B cell (primary cell): ENCODE data around the gene ZNF469. TPM values are rescaled to one million over a fixed set of nuclear protein-coding genes. Genes with fewer than 3 reads are reported as not detected.

Experiments
- ATAC-seq: fragments of 200-7000 bp; cut with Tn5 transposase; one replicate; pipeline ENCODE4 v1.10.0; 2021; ENCODE audit warnings: low read depth, mild to moderate bottlenecking, moderate number of reproducible peaks, moderate library complexity
- CTCF ChIA-PET: fragments of 350-600 bp; sonication (Branson Sonifier 250); formaldehyde crosslinking; loops from one replicate; lab custom pipeline; 2021; ENCODE audit warnings: antibody characterized with exemption, inconsistent platforms; lab: Charles Lee
- POLR2A ChIA-PET: fragments of 350-600 bp; sonication (Branson Sonifier 250); formaldehyde crosslinking; loops from one replicate; lab custom pipeline; 2021; ENCODE audit warnings: antibody characterized with exemption; lab: Charles Lee
- DNase-seq: peaks from one replicate; pipeline ENCODE4 v3.0.0; 2013
- H2AFZ ChIP-seq: 2 replicates; pipeline ENCODE4 v1.6.1; 2012; ENCODE audit warnings: mild to moderate bottlenecking, low read depth, low read length; ENCODE audit not compliant: insufficient read depth, poor library complexity, severe bottlenecking
- H3K27ac ChIP-seq, 2 donors: 1 replicate in 1 of 2; 2 replicates in 1 of 2; pipeline ENCODE4 v1.5.1; 2012 to 2013; ENCODE audit warnings: low read length in 2 of 2, mild to moderate bottlenecking in 2 of 2, moderate library complexity in 1 of 2
- H3K27me3 ChIP-seq, 4 experiments: fragments of 200-600 bp in 1 of 4; sonication (generic) in 1 of 4; replicated peaks in 1 of 4; 1 replicate in 2 of 4; 2 replicates in 2 of 4; pipeline versions ENCODE4 v1.6.1 to v1.7.0; 2013 to 2016; ENCODE audit warnings: low read length in 3 of 4, mild to moderate bottlenecking in 2 of 4, mixed read lengths in 1 of 4, moderate library complexity in 1 of 4; ENCODE audit not compliant: insufficient read depth in 4 of 4, control insufficient read depth in 3 of 4; ENCODE audit errors: control extremely low read depth in 1 of 4
- H3K36me3 ChIP-seq, 2 experiments: replicated peaks in 1 of 2; 1 replicate in 1 of 2; 2 replicates in 1 of 2; pipeline versions ENCODE4 v1.6.1 to v1.7.1; 2013; ENCODE audit warnings: low read length in 1 of 2; ENCODE audit not compliant: insufficient read depth in 2 of 2, control insufficient read depth in 1 of 2; ENCODE audit errors: control extremely low read depth in 1 of 2, extremely low read depth in 1 of 2
- H3K4me1 ChIP-seq, 2 donors: fragments of 200-600 bp in 1 of 2; sonication (generic) in 1 of 2; 1 replicate in 1 of 2; 2 replicates in 1 of 2; pipeline versions ENCODE4 v1.5.1 to v1.6.1; 2013 to 2017; ENCODE audit warnings: low read length in 2 of 2; ENCODE audit not compliant: control insufficient read depth in 2 of 2, insufficient read depth in 2 of 2
- H3K4me2 ChIP-seq: replicated peaks from 2 replicates; pipeline ENCODE3; 2012; ENCODE audit warnings: mild to moderate bottlenecking, low read depth, low read length; ENCODE audit not compliant: poor library complexity, severe bottlenecking
- H3K4me3 ChIP-seq, 5 experiments: fragments of 200-600 bp in 1 of 5; sonication (generic) in 1 of 5; 1 replicate in 3 of 5; 2 replicates in 2 of 5; pipeline versions ENCODE4 v1.5.1 to v1.7.0; 2011 to 2016; ENCODE audit warnings: low read length in 4 of 5, mild to moderate bottlenecking in 4 of 5, low read depth in 2 of 5, control low read depth in 1 of 5, moderate library complexity in 1 of 5; ENCODE audit not compliant: insufficient read depth in 1 of 5; ENCODE audit errors: control extremely low read depth in 1 of 5, extremely low read depth in 1 of 5
- H3K79me2 ChIP-seq: fragments of 200-600 bp; sonication (generic); one replicate; pipeline ENCODE4 v1.6.0; 2016; ENCODE audit warnings: low read length; ENCODE audit not compliant: control insufficient read depth, insufficient read depth
- H3K9ac ChIP-seq: fragments of 200-600 bp; sonication (generic); 2 replicates; pipeline ENCODE4 v1.6.1; 2017; ENCODE audit warnings: mild to moderate bottlenecking, low read length, moderate library complexity
- H3K9me3 ChIP-seq, 3 donors: one replicate each; pipeline versions ENCODE4 v1.6.1 to v1.7.1; 2013; ENCODE audit warnings: low read length in 2 of 3; ENCODE audit not compliant: control insufficient read depth in 2 of 3, insufficient read depth in 1 of 3; ENCODE audit errors: control extremely low read depth in 1 of 3
- H4K20me1 ChIP-seq: 2 replicates; pipeline ENCODE4 v1.6.0; 2012; ENCODE audit warnings: mild to moderate bottlenecking, low read length; ENCODE audit not compliant: insufficient read depth, control insufficient read depth, poor library complexity, severe bottlenecking
- H3K27ac Mint-ChIP-seq: one replicate; pipeline ENCODE4 v1.8.0; 2021; ENCODE audit warnings: mixed read lengths
- H3K27me3 Mint-ChIP-seq: one replicate; pipeline ENCODE4 v1.8.0; 2021; ENCODE audit warnings: mixed read lengths
- H3K4me1 Mint-ChIP-seq: one replicate; pipeline ENCODE4 v1.8.0; 2021; ENCODE audit warnings: mixed read lengths
- H3K4me3 Mint-ChIP-seq: one replicate; pipeline ENCODE4 v1.8.0; 2021; ENCODE audit warnings: mixed read lengths
- H3K9me3 Mint-ChIP-seq: one replicate; pipeline ENCODE4 v1.8.0; 2022; ENCODE audit warnings: mixed read lengths; ENCODE audit not compliant: insufficient read depth
- CTCF ChIP-seq: fragments of 200-600 bp; IDR thresholded peaks from one replicate; pipeline ENCODE4 v1.8.0; 2022; ENCODE audit warnings: antibody characterized with exemption, mild to moderate bottlenecking
- EZH2 ChIP-seq: IDR thresholded peaks from 2 replicates; pipeline ENCODE4 v1.6.1; 2012; ENCODE audit warnings: borderline replicate concordance, low read depth, mild to moderate bottlenecking, moderate library complexity, low read length; ENCODE audit not compliant: insufficient read depth, poor library complexity, severe bottlenecking
- WGBS: methylation state at CpG from one replicate; pipeline ENCODE4 v1.1.5; 2013; ENCODE audit warnings: missing lambda C conversion rate; ENCODE audit not compliant: insufficient coverage; 5-methylcytosine and 5-hydroxymethylcytosine counted together
- intact Hi-C: fragments of 100-400 bp; cut with micrococcal nuclease; formaldehyde crosslinking; loops from one replicate; pipeline ENCODE4 v1.10.0; 2022
- polyA plus RNA-seq: library from polyadenylated mRNA; depleted of rRNA; stranded (reverse); fragments of >200 nt; gene quantifications from 2 replicates; pipeline ENCODE4 v1.2.3, GENCODE V29; 2012
- total RNA-seq, 2 donors: library from RNA; stranded (reverse); fragments of 120-200 nt in 1 of 2; gene quantifications; 1 replicate in 1 of 2; 2 replicates in 1 of 2; pipeline versions ENCODE4 v1.2.3 to v1.2.4, GENCODE V29; 2013 to 2022

ZNF469 gene
- total and polyA plus RNA-seq, 2 donors (not counting 1 experiment from before 2014, with no cell fraction given), result 0.25 to 5.9 TPM

DNA sequence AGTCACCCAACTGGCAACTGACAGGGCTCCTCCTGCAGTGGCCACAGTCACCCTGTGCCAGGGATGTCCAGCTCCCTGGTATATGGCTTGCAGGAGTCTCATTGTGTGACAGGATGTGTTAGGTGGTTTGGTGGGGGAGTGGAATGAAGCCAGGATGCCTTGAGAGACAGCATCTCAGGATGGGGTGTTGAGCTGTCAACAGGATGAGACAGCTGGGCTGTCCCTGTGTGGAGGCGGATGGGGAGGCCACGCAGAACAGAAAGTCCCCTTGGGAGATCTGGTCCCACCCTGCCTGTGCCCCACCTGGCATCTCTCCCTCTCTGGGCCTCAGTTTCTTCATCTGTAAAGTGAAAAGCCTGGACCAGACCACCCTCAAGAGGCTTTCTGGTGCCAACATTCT lies 9.5 kb upstream of the ZNF469 start:
- CTCF ChIA-PET, result no interaction called here
- no peaks in the 10 kb centered on the region for H3K79me2 ChIP-seq
- Mint-ChIP-seq H3K4me3 (no peak overlapping the region), H3K27ac (peak overlapping the region; percentile 2), H3K4me1 (no peaks in the 10 kb centered on the region), H3K27me3 (peaks cover 10% of the 10 kb centered on the region), H3K9me3 (no peaks in the 10 kb centered on the region)
- H3K4me1 ChIP-seq, result no peaks in the 10 kb centered on the region
- POLR2A ChIA-PET, result no interaction called here
- H3K27me3 ChIP-seq, result peaks cover 0 to 2% (median 0%) of the 10 kb centered on the region in 4 experiments
- no peak overlapping the region for H3K9ac ChIP-seq
- DNase-seq (no peak), ATAC-seq (no peak)
- H3K36me3 ChIP-seq, result no peaks in the 10 kb centered on the region
- WGBS, result 62% methylated on average over 2 of the region's 2 CpGs
- intact Hi-C loops, result no loop called here
- H2AFZ ChIP-seq, result no peak overlapping the region
- H3K4me2 ChIP-seq, result no peak overlapping the region
- no peak overlapping the region for H3K4me3 ChIP-seq
- no peak overlapping the region for H3K27ac ChIP-seq
- H4K20me1 ChIP-seq, result no peaks in the 10 kb centered on the region
- H3K9me3 ChIP-seq, result peaks cover 0 to 15% (median 0%) of the 10 kb centered on the region in 3 donors
- no peak for TF ChIP-seq CTCF

- no peak for ATAC-seq
- intact Hi-C loops, result no loop called here
- Histone ChIP-seq H3K27ac (no peak overlapping the region), H3K36me3 (no peaks in the 10 kb centered on the region), H3K4me1 (no peaks in the 10 kb centered on the region), H3K4me3 (no peak overlapping the region), H3K9me3 (peaks cover 0 to 15% (median 0%) of the 10 kb centered on the region in 3 donors), H3K9ac (no peak overlapping the region), H3K27me3 (peaks cover 0 to 6% (median 0%) of the 10 kb centered on the region in 4 experiments), H4K20me1 (no peaks in the 10 kb centered on the region), H2AFZ (no peak overlapping the region), H3K4me2 (no peak overlapping the region), H3K79me2 (no peaks in the 10 kb centered on the region)
- TF ChIP-seq CTCF (no peak), EZH2 (no peak)
- POLR2A ChIA-PET, result no interaction called here
- H3K4me3 Mint-ChIP-seq, result no peak overlapping the region
- H3K27ac Mint-ChIP-seq, result no peak overlapping the region
- 83% methylated on average over 5 of the region's 5 CpGs for WGBS
- H3K4me1 Mint-ChIP-seq, result no peaks in the 10 kb centered on the region
- CTCF ChIA-PET, result no interaction called here
- DNase-seq, result no peak
- H3K9me3 Mint-ChIP-seq, result no peaks in the 10 kb centered on the region
- H3K27me3 Mint-ChIP-seq, result peaks cover 10% of the 10 kb centered on the region
Measured at GRCh38 chr16:88373927-88374492, 8.7 kb upstream of the ZNF469 start.
